Endometrial microvascular endothelial cells (primary cell): ENCODE data around the gene FOXRED1. TPM values are rescaled to one million over a fixed set of nuclear protein-coding genes. Genes with fewer than 3 reads are reported as not detected.

Experiments
- total RNA-seq: library from RNA; depleted of rRNA; stranded (reverse); fragments of >200 nt; gene quantifications from one replicate; pipeline ENCODE4 v1.2.3, GENCODE V29; 2015; ENCODE audit errors: inconsistent ontology term

Gene FOXRED1
- total RNA-seq, 1 donor from 2014 or later = 21.6 TPM

Other genes with a start within 250 kb of the FOXRED1 start
- 4.3 TPM for gene CDON, start 206.3 kb upstream of the FOXRED1 start, total RNA-seq
- gene RPUSD4, start 57.5 kb upstream of the FOXRED1 start, total RNA-seq = 22.3 TPM
- 33.2 TPM for gene FAM118B, start 57.4 kb upstream of the FOXRED1 start, total RNA-seq
- 126 TPM for gene SRPRA, start 259 bp upstream of the FOXRED1 start, total RNA-seq
- gene TIRAP, start 13.9 kb downstream of the FOXRED1 start, total RNA-seq = 11.4 TPM
- 29.1 TPM for gene DCPS, start 34.9 kb downstream of the FOXRED1 start, total RNA-seq
- gene ST3GAL4, start 86.5 kb downstream of the FOXRED1 start, total RNA-seq = 33.8 TPM